HepG2 (cell line): ENCODE measurements around the gene PTCD3. TPM values are rescaled to one million over a fixed set of nuclear protein-coding genes. Genes with fewer than 3 reads are reported as not detected.
A peak's percentile ranks its signal among the peaks of the same experiment; 100 is the strongest.

Experiments
- ATAC-seq: fragments of 200-7000 bp; cut with Tn5 transposase; 3 replicates; pipeline ENCODE4 v1.9.1; 2020; ENCODE audit warnings: mild to moderate bottlenecking, moderate library complexity
- BruUV-seq: library from RNA; stranded (reverse); fragments of 400-500 nt; replicated peaks from 2 replicates; lab custom pipeline; 2021; lab: Mats Ljungman, UMichigan
- CTCF ChIA-PET: fragments of 300-600 bp; formaldehyde crosslinking; extraction: SDS; loops from one replicate; lab custom pipeline; 2021; ENCODE audit warnings: low total read pairs, inconsistent platforms, low intra/inter-chr PET ratio; lab: Yijun Ruan, JAX
- POLR2A ChIA-PET: fragments of 350-600 bp; sonication (Branson Sonifier 250); formaldehyde crosslinking; loops from one replicate; lab custom pipeline; 2020; ENCODE audit warnings: antibody characterized with exemption, inconsistent platforms; lab: Yijun Ruan, JAX
- DNase-seq: peaks from one replicate; pipeline ENCODE4 v3.0.0-alpha.2; 2015; ENCODE audit warnings: low spot score
- FAIRE-seq: peaks from 3 replicates; lab custom pipeline; 2011; peaks lifted over from hg19 to GRCh38; lab: Jason Lieb, UNC
- H2AFZ ChIP-seq: one replicate; pipeline ENCODE4 v1.6.1; 2011; ENCODE audit warnings: low read length, inconsistent platforms
- H3K27ac ChIP-seq: fragments of 300-600 bp; 3 replicates; pipeline ENCODE4 v1.8.0; 2011; ENCODE audit warnings: mixed run types, mild to moderate bottlenecking, mixed read lengths, low read length, inconsistent platforms; ENCODE audit not compliant: insufficient read depth; ENCODE audit errors: extremely low read length
- H3K27me3 ChIP-seq, 2 experiments: fragments of 200-600 bp in 1 of 2; 2 replicates in 1 of 2; 3 replicates in 1 of 2; pipeline versions ENCODE4 v1.6.0 to v1.8.0; 2011; ENCODE audit warnings: low read length in 2 of 2, mild to moderate bottlenecking in 2 of 2, moderate library complexity in 2 of 2, inconsistent platforms in 1 of 2; ENCODE audit not compliant: insufficient read depth in 2 of 2, control insufficient read depth in 1 of 2
- H3K36me3 ChIP-seq, 2 experiments: fragments of 200-600 bp in 1 of 2; replicated peaks in 1 of 2; 2 replicates in 1 of 2; 3 replicates in 1 of 2; pipeline versions ENCODE4 v1.5.1 to v1.8.0; 2011; ENCODE audit warnings: low read length in 2 of 2, inconsistent platforms in 1 of 2; ENCODE audit not compliant: insufficient read depth in 2 of 2, control insufficient read depth in 1 of 2
- H3K4me1 ChIP-seq: 2 replicates; pipeline ENCODE4 v1.5.1; 2012; ENCODE audit warnings: low read length, inconsistent platforms; ENCODE audit not compliant: insufficient read depth
- H3K4me2 ChIP-seq: 2 replicates; pipeline ENCODE4 v1.6.0; 2011; ENCODE audit warnings: low read depth, low read length, inconsistent platforms
- H3K4me3 ChIP-seq, 3 experiments: fragments of 200-600 bp in 1 of 3; sonication (generic), shearing (Covaris generic) in 1 of 3; replicated peaks in 1 of 3; 2 replicates each; pipeline ENCODE4 v1.5.1; 2011 to 2016; ENCODE audit warnings: low read length in 3 of 3, inconsistent platforms in 2 of 3, low read depth in 2 of 3, mild to moderate bottlenecking in 2 of 3, control low read depth in 1 of 3, mixed read lengths in 1 of 3; ENCODE audit not compliant: insufficient read depth in 1 of 3
- H3K79me2 ChIP-seq: one replicate; pipeline ENCODE4 v1.6.1; 2011; ENCODE audit warnings: low read length, inconsistent platforms; ENCODE audit not compliant: insufficient read depth
- H3K9ac ChIP-seq: 2 replicates; pipeline ENCODE4 v1.6.0; 2011; ENCODE audit warnings: mild to moderate bottlenecking, low read depth, low read length, inconsistent platforms; ENCODE audit not compliant: insufficient read depth
- H3K9me3 ChIP-seq: 2 replicates; pipeline ENCODE4 v1.5.1; 2012; ENCODE audit warnings: mild to moderate bottlenecking, low read length
- H4K20me1 ChIP-seq: 2 replicates; pipeline ENCODE4 v1.6.0; 2011; ENCODE audit warnings: inconsistent platforms, mild to moderate bottlenecking, low read length, moderate library complexity; ENCODE audit not compliant: insufficient read depth
- AGO2 ChIP-seq: fragments of 200-400 bp; formaldehyde crosslinking; optimal IDR thresholded peaks from 2 replicates; pipeline ENCODE3; 2017; ENCODE audit warnings: mild to moderate bottlenecking, low read depth, low read length, moderate library complexity
- JUND ChIP-seq: sonication (generic); formaldehyde crosslinking; IDR thresholded peaks from 2 replicates; pipeline ENCODE4 v1.8.0; 2022; ENCODE audit warnings: mild to moderate bottlenecking, missing genetic modification reagents
- SAFB2 ChIP-seq: sonication (generic); formaldehyde crosslinking; IDR thresholded peaks from 2 replicates; pipeline ENCODE4 v1.5.1; 2020; ENCODE audit warnings: missing genetic modification reagents, low read depth, mild to moderate bottlenecking, borderline replicate concordance
- STAG1 ChIP-seq: sonication (generic); formaldehyde crosslinking; IDR thresholded peaks from 2 replicates; pipeline ENCODE4 v1.4.0; 2020; ENCODE audit warnings: missing genetic modification reagents
- ZBTB7B ChIP-seq: sonication (generic); formaldehyde crosslinking; IDR thresholded peaks from 2 replicates; pipeline ENCODE4 v1.4.0; 2020; ENCODE audit warnings: missing genetic modification reagents
- ZNF782 ChIP-seq: sonication (generic); formaldehyde crosslinking; IDR thresholded peaks from 2 replicates; pipeline ENCODE4 v1.4.0; 2020; ENCODE audit warnings: missing genetic modification reagents, mild to moderate bottlenecking, borderline replicate concordance
- WGBS: methylation state at CpG from one replicate; pipeline ENCODE4 v1.1.6; 2017; ENCODE audit warnings: low lambda C conversion rate; 5-methylcytosine and 5-hydroxymethylcytosine counted together
- in situ Hi-C: cut with HindIII; loops from 2 replicates; pipeline ENCODE4 v1.10.0; 2017; ENCODE audit warnings: low pct_unique_long_range_greater_than_20kb; ENCODE audit not compliant: extremely low pct_ligation_motif_present
- intact Hi-C: fragments of 100-400 bp; cut with micrococcal nuclease; formaldehyde crosslinking; loops from one replicate; pipeline ENCODE4 v1.10.0; 2022; ENCODE audit not compliant: unreplicated experiment
- polyA plus RNA-seq, 8 experiments: library from polyadenylated mRNA; depleted of rRNA in 3 of 8; stranded (reverse) in 7 of 8; unstranded in 1 of 8; fragments of >200 nt; fragmentation: Illumina TruSeq in 4 of 8; extraction: Trizol in 4 of 8; gene quantifications; 2 replicates each; pipeline versions ENCODE4 v1.2.1 to v1.2.3, GENCODE V29; 2011 to 2016; ENCODE audit warnings: low read depth in 4 of 8, missing spikeins in 1 of 8, mixed read lengths in 1 of 8; ENCODE audit not compliant: insufficient read depth in 1 of 8
- total RNA-seq, 5 experiments: library from RNA; depleted of rRNA; stranded (reverse); fragments of >200 nt; fragmentation: Illumina TruSeq; extraction: Trizol; gene quantifications; 2 replicates each; pipeline ENCODE4 v1.2.3, GENCODE V29; 2016; ENCODE audit warnings: low read depth in 1 of 5
- TF ChIP-seq, protein P1 (sequence below): sonication (generic); formaldehyde crosslinking; IDR thresholded peaks from 2 replicates; pipeline ENCODE4 v1.4.0; 2020; ENCODE audit warnings: missing genetic modification reagents, borderline replicate concordance
- TF ChIP-seq, protein P2 (sequence below): sonication (generic); formaldehyde crosslinking; IDR thresholded peaks from 2 replicates; pipeline ENCODE4 v1.5.0; 2020; ENCODE audit warnings: mild to moderate bottlenecking, missing genetic modification reagents, moderate library complexity

The PTCD3 gene
- total and polyA plus RNA-seq, 2 of the 13 experiments (the other 11 are each of a cell fraction or from before 2014, with no cell fraction given), result 124 to 309 TPM

DNA sequence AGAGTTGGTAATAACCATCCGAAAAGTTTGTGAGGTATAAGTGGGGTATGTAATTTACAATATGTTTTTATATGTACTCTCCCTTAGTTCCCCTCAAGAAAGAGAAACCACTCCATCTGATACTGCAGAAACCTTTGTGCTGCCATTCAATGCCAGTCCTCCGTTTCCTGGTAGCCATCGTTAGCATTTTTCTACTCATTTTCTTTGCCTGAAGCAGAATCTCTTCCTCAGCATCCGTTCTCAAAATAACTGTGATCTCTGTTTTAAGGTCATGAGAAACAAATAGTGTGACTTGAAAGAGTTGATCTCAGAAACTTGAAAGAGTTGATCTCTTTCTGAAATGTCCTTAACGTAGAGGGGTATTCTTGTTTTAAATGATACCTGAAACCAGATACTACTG lies 996 bp downstream of the PTCD3 start:
- H3K36me3 ChIP-seq, result peaks cover 12 to 42% of the 10 kb centered on the region in 2 experiments
- BruUV-seq, result no TSS peak
- no peak overlapping the region for H2AFZ ChIP-seq

DNA sequence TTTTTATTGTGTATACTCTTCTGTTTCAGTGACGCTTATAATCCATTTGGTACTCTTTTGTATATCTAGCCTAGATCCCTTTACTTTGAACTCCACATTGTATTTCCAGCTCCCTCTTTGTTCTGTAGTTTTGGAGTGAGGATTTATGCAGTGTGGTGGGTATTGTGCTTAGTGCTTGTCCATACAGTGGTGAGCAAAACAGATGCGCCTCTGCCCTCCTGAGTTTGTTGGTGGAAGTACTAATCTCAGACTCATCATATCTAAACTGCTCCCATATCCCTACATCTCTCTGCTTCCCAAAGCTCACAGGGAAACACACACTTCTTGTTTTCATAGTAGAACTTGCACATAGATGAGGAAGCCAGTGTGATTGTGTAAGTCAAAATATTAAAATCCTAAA lies 12.1 kb downstream of the PTCD3 start:
- FAIRE-seq (no peak), ATAC-seq (peak; percentile 62), DNase-seq (no peak)
- in situ Hi-C loops (no loop called here), intact Hi-C loops (no loop called here)
- ChIA-PET CTCF (no interaction called here), POLR2A (interaction anchor here (2.0 kb wide), 1 partner anchor 12 kb away, joined by 8 read pairs; the partner anchor contains the start of genes POLR1A and PTCD3)
- Histone ChIP-seq H3K9me3 (no peaks in the 10 kb centered on the region), H4K20me1 (peaks cover 5% of the 10 kb centered on the region; the same call in 1 of the 2 replicates), H3K9ac (no peak overlapping the region), H3K36me3 (peaks cover 72 to 97% of the 10 kb centered on the region in 2 experiments), H3K79me2 (peaks cover 18% of the 10 kb centered on the region), H3K4me1 (peaks cover 15% of the 10 kb centered on the region), H3K4me3 (no peak overlapping the region), H2AFZ (no peak overlapping the region), H3K27me3 (no peaks in the 10 kb centered on the region), H3K27ac (no peak overlapping the region), H3K4me2 (no peak overlapping the region)
- TF ChIP-seq, protein P1, sequence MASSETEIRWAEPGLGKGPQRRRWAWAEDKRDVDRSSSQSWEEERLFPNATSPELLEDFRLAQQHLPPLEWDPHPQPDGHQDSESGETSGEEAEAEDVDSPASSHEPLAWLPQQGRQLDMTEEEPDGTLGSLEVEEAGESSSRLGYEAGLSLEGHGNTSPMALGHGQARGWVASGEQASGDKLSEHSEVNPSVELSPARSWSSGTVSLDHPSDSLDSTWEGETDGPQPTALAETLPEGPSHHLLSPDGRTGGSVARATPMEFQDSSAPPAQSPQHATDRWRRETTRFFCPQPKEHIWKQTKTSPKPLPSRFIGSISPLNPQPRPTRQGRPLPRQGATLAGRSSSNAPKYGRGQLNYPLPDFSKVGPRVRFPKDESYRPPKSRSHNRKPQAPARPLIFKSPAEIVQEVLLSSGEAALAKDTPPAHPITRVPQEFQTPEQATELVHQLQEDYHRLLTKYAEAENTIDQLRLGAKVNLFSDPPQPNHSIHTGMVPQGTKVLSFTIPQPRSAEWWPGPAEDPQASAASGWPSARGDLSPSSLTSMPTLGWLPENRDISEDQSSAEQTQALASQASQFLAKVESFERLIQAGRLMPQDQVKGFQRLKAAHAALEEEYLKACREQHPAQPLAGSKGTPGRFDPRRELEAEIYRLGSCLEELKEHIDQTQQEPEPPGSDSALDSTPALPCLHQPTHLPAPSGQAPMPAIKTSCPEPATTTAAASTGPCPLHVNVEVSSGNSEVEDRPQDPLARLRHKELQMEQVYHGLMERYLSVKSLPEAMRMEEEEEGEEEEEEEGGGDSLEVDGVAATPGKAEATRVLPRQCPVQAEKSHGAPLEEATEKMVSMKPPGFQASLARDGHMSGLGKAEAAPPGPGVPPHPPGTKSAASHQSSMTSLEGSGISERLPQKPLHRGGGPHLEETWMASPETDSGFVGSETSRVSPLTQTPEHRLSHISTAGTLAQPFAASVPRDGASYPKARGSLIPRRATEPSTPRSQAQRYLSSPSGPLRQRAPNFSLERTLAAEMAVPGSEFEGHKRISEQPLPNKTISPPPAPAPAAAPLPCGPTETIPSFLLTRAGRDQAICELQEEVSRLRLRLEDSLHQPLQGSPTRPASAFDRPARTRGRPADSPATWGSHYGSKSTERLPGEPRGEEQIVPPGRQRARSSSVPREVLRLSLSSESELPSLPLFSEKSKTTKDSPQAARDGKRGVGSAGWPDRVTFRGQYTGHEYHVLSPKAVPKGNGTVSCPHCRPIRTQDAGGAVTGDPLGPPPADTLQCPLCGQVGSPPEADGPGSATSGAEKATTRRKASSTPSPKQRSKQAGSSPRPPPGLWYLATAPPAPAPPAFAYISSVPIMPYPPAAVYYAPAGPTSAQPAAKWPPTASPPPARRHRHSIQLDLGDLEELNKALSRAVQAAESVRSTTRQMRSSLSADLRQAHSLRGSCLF, result no peak
- peak; percentile 27 for TF ChIP-seq STAG1 (CRISPR knock-in tag)
- no peak for TF ChIP-seq ZNF782
- TF ChIP-seq, protein P2, sequence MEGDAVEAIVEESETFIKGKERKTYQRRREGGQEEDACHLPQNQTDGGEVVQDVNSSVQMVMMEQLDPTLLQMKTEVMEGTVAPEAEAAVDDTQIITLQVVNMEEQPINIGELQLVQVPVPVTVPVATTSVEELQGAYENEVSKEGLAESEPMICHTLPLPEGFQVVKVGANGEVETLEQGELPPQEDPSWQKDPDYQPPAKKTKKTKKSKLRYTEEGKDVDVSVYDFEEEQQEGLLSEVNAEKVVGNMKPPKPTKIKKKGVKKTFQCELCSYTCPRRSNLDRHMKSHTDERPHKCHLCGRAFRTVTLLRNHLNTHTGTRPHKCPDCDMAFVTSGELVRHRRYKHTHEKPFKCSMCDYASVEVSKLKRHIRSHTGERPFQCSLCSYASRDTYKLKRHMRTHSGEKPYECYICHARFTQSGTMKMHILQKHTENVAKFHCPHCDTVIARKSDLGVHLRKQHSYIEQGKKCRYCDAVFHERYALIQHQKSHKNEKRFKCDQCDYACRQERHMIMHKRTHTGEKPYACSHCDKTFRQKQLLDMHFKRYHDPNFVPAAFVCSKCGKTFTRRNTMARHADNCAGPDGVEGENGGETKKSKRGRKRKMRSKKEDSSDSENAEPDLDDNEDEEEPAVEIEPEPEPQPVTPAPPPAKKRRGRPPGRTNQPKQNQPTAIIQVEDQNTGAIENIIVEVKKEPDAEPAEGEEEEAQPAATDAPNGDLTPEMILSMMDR (CRISPR knock-in tag), result peak; percentile 13; the same call in 1 of the 2 replicates
- 96% methylated on average over 2 of the region's 2 CpGs for WGBS
- BruUV-seq, result no TSS peak

More for the DNA sequence above, 996 bp downstream of the PTCD3 start:
- Histone ChIP-seq H3K79me2 (peaks cover 84% of the 10 kb centered on the region), H3K9ac (peak overlapping the region; percentile 94), H3K4me3 (peak overlapping the region; percentile 88 to 96 (median 93)), H4K20me1 (peaks cover 16% of the 10 kb centered on the region), H3K9me3 (no peaks in the 10 kb centered on the region), H3K27me3 (peaks cover 0 to 4% of the 10 kb centered on the region in 2 experiments; a peak in 2 of 5 replicates), H3K27ac (peak overlapping the region; percentile 81), H3K4me2 (peak overlapping the region; percentile 78), H3K4me1 (peaks cover 46% of the 10 kb centered on the region)
- intact Hi-C loops, result loop anchor here (5.0 kb wide), 3 partner anchors 35 to 335 kb away; partner anchors contain the start of genes IMMT, KDM3A and MRPL35
- ChIA-PET CTCF (no interaction called here), POLR2A (interaction anchor here (1.4 to 2.1 kb wide), 4 partner anchors 15 to 694 kb away, joined by 3 to 21 read pairs (median 4); partner anchors contain the start of gene IMMT)
- ATAC-seq (no peak), FAIRE-seq (no peak), DNase-seq (no peak)
- TF ChIP-seq JUND (CRISPR knock-in tag) (no peak), ZBTB7B (no peak), SAFB2 (no peak), AGO2 (peak; percentile 12)
- 6% methylated on average over 5 of the region's 5 CpGs for WGBS
- in situ Hi-C loops, result no loop called here
